ACC112 (cell line): ENCODE data around the gene NOL11.
"Not testable (repeated sequence)": the region's sequence is repeated elsewhere in the genome, so short reads cannot be mapped to it uniquely, and the experiment has no call there.

Source experiments
- H2AFZ ChIP-seq: fragments of 200-600 bp; sonication (generic); one replicate; pipeline ENCODE4 v1.6.0; 2017; ENCODE audit warnings: antibody characterized with exemption, low read length; ENCODE audit not compliant: unreplicated experiment
- H3K27ac ChIP-seq: fragments of 200-600 bp; sonication (generic); 2 replicates; pipeline ENCODE4 v1.5.1; 2014; ENCODE audit warnings: low read depth, mild to moderate bottlenecking, antibody characterized with exemption, low read length, moderate library complexity
- H3K27me3 ChIP-seq: fragments of 200-600 bp; sonication (generic); 2 replicates; pipeline ENCODE4 v1.6.1; 2014; ENCODE audit warnings: mild to moderate bottlenecking, antibody characterized with exemption, low read length, moderate library complexity, mixed read lengths; ENCODE audit not compliant: insufficient read depth
- H3K36me3 ChIP-seq: fragments of 200-600 bp; sonication (generic); 2 replicates; pipeline ENCODE4 v1.6.1; 2016; ENCODE audit warnings: mild to moderate bottlenecking, antibody characterized with exemption, low read length, moderate library complexity, mixed read lengths; ENCODE audit not compliant: insufficient read depth
- H3K4me1 ChIP-seq: fragments of 200-600 bp; sonication (generic); one replicate; pipeline ENCODE4 v1.6.1; 2016; ENCODE audit warnings: low read length, mixed read lengths; ENCODE audit not compliant: insufficient read depth, unreplicated experiment, control insufficient read depth
- H3K4me3 ChIP-seq: fragments of 200-600 bp; sonication (generic); 2 replicates; pipeline ENCODE4 v1.5.1; 2014; ENCODE audit warnings: mild to moderate bottlenecking, low read depth, low read length
- H3K79me2 ChIP-seq: fragments of 200-600 bp; sonication (generic); one replicate; pipeline ENCODE4 v1.6.0; 2016; ENCODE audit warnings: low read length; ENCODE audit not compliant: control insufficient read depth, unreplicated experiment, insufficient read depth

The NOL11 gene

GRCh38 chr17:67730731-67731130 lies 13.0 kb downstream of the NOL11 start:
- Histone ChIP-seq H3K4me3 (no peak overlapping the region), H3K4me1 (no peaks in the 10 kb centered on the region), H3K36me3 (peaks cover 44% of the 10 kb centered on the region), H3K79me2 (peaks cover 3% of the 10 kb centered on the region), H3K27me3 (no peaks in the 10 kb centered on the region), H2AFZ (no peak overlapping the region), H3K27ac (no peak overlapping the region)

GRCh38 chr17:67733449-67733848 lies 15.7 kb downstream of the NOL11 start:
- Histone ChIP-seq H3K36me3 (peaks cover 52% of the 10 kb centered on the region), H3K4me1 (no peaks in the 10 kb centered on the region), H2AFZ (no peak overlapping the region), H3K27me3 (no peaks in the 10 kb centered on the region), H3K79me2 (no peaks in the 10 kb centered on the region), H3K4me3 (no peak overlapping the region), H3K27ac (no peak overlapping the region)

- Histone ChIP-seq H3K36me3 (peaks cover 40% of the 10 kb centered on the region), H3K4me1 (no peaks in the 10 kb centered on the region), H3K4me3 (no peak overlapping the region), H3K27ac (no peak overlapping the region), H3K79me2 (no peaks in the 10 kb centered on the region), H3K27me3 (no peaks in the 10 kb centered on the region), H2AFZ (no peak overlapping the region)
Observed at GRCh38 chr17:67737145-67737544, 19.4 kb downstream of the NOL11 start.

- Histone ChIP-seq H2AFZ (no peak overlapping the region), H3K4me1 (no peaks in the 10 kb centered on the region), H3K79me2 (no peaks in the 10 kb centered on the region), H3K36me3 (peaks cover 36% of the 10 kb centered on the region), H3K27ac (no peak overlapping the region), H3K27me3 (no peaks in the 10 kb centered on the region), H3K4me3 (no peak overlapping the region)
Observed at GRCh38 chr17:67742025-67742424, 24.3 kb downstream of the NOL11 start.

GRCh38 chr17:67746704-67747571 lies 29.2 kb downstream of the NOL11 start:
- H3K27ac ChIP-seq = no peak overlapping the region
- H3K27me3 ChIP-seq = no peaks in the 10 kb centered on the region
- no peak overlapping the region for H2AFZ ChIP-seq
- H3K4me3 ChIP-seq = no peak overlapping the region
- no peaks in the 10 kb centered on the region for H3K4me1 ChIP-seq
- H3K36me3 ChIP-seq = peaks cover 31% of the 10 kb centered on the region
- no peaks in the 10 kb centered on the region for H3K79me2 ChIP-seq

GRCh38 chr17:67747681-67748235 lies 30.0 kb downstream of the NOL11 start:
- Histone ChIP-seq H2AFZ (no peak overlapping the region), H3K4me1 (no peaks in the 10 kb centered on the region), H3K27me3 (no peaks in the 10 kb centered on the region), H3K4me3 (no peak overlapping the region), H3K27ac (no peak overlapping the region), H3K36me3 (peaks cover 31% of the 10 kb centered on the region), H3K79me2 (no peaks in the 10 kb centered on the region)

GRCh38 chr17:67750067-67750466 lies 32.3 kb downstream of the NOL11 start:
- Histone ChIP-seq H3K79me2 (no peaks in the 10 kb centered on the region), H2AFZ (no peak overlapping the region), H3K27ac (no peak overlapping the region), H3K4me3 (no peak overlapping the region), H3K36me3 (peaks cover 20% of the 10 kb centered on the region), H3K4me1 (peaks cover under 1% of the 10 kb centered on the region), H3K27me3 (no peaks in the 10 kb centered on the region)

GRCh38 chr17:67751101-67752074 lies 33.7 kb downstream of the NOL11 start:
- no peaks in the 10 kb centered on the region for H3K79me2 ChIP-seq
- no peak overlapping the region for H3K27ac ChIP-seq
- no peak overlapping the region for H2AFZ ChIP-seq
- no peaks in the 10 kb centered on the region for H3K27me3 ChIP-seq
- H3K36me3 ChIP-seq = peaks cover 20% of the 10 kb centered on the region
- H3K4me1 ChIP-seq = peaks cover 4% of the 10 kb centered on the region
- H3K4me3 ChIP-seq = no peak overlapping the region

GRCh38 chr17:67752160-67752559 lies 34.4 kb downstream of the NOL11 start:
- not testable (repeated sequence) for H3K27me3 ChIP-seq, H3K4me1 ChIP-seq, H3K4me3 ChIP-seq, H3K79me2 ChIP-seq, H2AFZ ChIP-seq, H3K27ac ChIP-seq
- H3K36me3 ChIP-seq = peaks cover 20% of the 10 kb centered on the region

- no peaks in the 10 kb centered on the region for H3K27me3 ChIP-seq
- no peak overlapping the region for H3K4me3 ChIP-seq
- no peak overlapping the region for H3K27ac ChIP-seq
Observed at GRCh38 chr17:67753026-67753425, 35.3 kb downstream of the NOL11 start.

More at GRCh38 chr17:67753026-67753425, 35.3 kb downstream of the NOL11 start:
- H3K36me3 ChIP-seq = peaks cover 16% of the 10 kb centered on the region
- H3K4me1 ChIP-seq = peaks cover 4% of the 10 kb centered on the region
- H3K79me2 ChIP-seq = no peaks in the 10 kb centered on the region
- no peak overlapping the region for H2AFZ ChIP-seq
